ENCODE results near the gene FKBP5.

Gene FKBP5

DNA sequence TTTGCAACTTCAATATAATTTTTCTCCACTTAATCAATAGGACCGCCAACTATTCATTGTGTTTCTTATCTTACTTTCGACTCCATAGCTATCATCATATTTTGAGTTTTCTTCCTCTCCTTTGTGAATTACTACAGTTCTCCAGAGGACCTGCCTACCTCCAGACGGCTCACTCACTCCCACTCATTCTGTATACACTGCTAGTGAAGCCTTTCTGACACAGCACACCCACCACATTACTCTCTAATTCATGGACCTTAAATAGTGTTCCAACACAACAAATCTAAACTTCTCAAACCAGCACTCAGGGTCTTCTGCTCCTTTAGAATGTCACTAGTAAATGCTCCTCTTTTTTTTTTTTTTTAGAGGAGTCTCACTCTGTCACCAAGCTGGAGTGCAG, 23.8 kb downstream of the FKBP5 start:
- Histone ChIP-seq H3K36me3 (ENCODE audit: control insufficient read depth, insufficient read depth, low read length) (no peaks in the 10 kb centered on the region), H3K4me3 (ENCODE audit: insufficient read depth, low read depth, low read length) (no peak overlapping the region), H3K27me3 (ENCODE audit: control insufficient read depth, insufficient read depth, low read length, poor library complexity, severe bottlenecking) (no peaks in the 10 kb centered on the region), H3K4me1 (ENCODE audit: control insufficient read depth, insufficient read depth, low read length) (peaks cover 17% of the 10 kb centered on the region), H3K9me3 (ENCODE audit: control insufficient read depth, low read length) (no peaks in the 10 kb centered on the region), H3K27ac (ENCODE audit: insufficient read depth, low read depth, low read length, poor library complexity, severe bottlenecking) (no peak overlapping the region)
- WGBS, 2 experiments: 88 to 90% methylated on average over 3 of the region's 3 CpGs

DNA sequence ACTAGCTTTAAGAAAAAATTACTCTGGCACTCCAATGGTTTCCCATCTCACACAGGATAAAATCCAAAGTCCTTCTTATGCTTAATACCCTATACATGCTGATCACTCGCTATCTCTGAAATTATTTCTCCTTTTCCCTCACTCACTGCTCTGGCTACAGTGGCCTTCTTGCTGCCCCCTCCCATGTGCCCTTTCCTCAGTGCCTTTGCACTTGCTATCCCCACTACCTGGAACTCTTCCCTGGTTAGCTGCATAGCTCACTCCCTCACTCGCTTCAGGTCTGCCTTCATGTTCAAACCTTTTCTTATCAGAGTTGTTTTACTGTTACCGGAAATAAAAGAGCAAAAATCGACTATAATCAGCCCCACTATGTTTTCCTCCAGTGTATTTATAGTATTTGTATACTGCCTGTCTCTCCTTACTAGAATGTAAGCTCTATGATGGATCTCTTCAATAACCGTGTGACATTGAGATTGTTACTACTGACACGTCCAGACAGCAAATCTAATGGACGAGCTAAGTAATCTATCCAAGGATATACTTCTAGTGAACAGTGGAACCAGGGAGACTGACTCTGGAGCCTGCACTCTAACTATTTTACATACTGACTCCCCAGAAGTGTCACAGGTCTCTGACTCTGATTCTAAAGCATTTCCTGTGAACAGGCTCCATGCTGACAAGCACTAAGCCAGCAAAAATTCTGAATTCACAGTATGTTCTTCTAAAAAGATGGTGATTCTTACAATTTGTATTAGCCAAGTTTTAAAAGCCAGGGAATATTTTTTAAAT, 25.1 kb downstream of the FKBP5 start:
- Histone ChIP-seq H3K4me3 (ENCODE audit: insufficient read depth, low read depth, low read length) (no peak overlapping the region), H3K36me3 (ENCODE audit: control insufficient read depth, insufficient read depth, low read length) (no peaks in the 10 kb centered on the region), H3K9me3 (ENCODE audit: control insufficient read depth, low read length) (no peaks in the 10 kb centered on the region), H3K27me3 (ENCODE audit: control insufficient read depth, insufficient read depth, low read length, poor library complexity, severe bottlenecking) (no peaks in the 10 kb centered on the region), H3K27ac (ENCODE audit: insufficient read depth, low read depth, low read length, poor library complexity, severe bottlenecking) (no peak overlapping the region), H3K4me1 (ENCODE audit: control insufficient read depth, insufficient read depth, low read length) (peaks cover 17% of the 10 kb centered on the region)
- WGBS, 2 experiments: 85 to 87% methylated on average over 6 to 7 of the region's 7 CpGs

DNA sequence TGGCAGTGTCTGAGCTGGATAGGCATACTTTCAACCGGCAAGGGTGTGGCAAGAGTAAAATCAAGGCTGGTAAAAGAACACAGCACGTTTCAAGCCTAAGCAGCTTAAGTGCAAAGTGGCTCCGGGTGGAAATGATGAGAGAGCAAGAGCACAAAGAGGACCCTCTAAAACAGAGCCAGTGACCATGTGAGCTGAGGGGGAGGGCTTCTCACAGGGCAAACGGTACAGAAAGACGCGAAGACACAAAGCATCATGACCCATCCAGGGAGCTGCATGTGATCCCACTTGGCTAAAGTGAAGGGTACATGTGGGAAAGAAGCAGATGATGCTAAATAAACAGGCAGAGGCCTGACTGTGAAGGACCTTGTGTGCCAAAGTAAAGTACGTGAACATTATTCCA, 25.7 kb downstream of the FKBP5 start:
- no peaks in the 10 kb centered on the region for H3K36me3 ChIP-seq (ENCODE audit: control insufficient read depth, insufficient read depth, low read length)
- H3K9me3 ChIP-seq (ENCODE audit: control insufficient read depth, low read length): no peaks in the 10 kb centered on the region
- peak overlapping the region; percentile 65 for H3K27ac ChIP-seq (ENCODE audit: insufficient read depth, low read depth, low read length, poor library complexity, severe bottlenecking)
- no peak overlapping the region for H3K4me3 ChIP-seq (ENCODE audit: insufficient read depth, low read depth, low read length)
- H3K27me3 ChIP-seq (ENCODE audit: control insufficient read depth, insufficient read depth, low read length, poor library complexity, severe bottlenecking): no peaks in the 10 kb centered on the region
- peaks cover 17% of the 10 kb centered on the region for H3K4me1 ChIP-seq (ENCODE audit: control insufficient read depth, insufficient read depth, low read length)
- WGBS, 2 experiments: 34 to 36% methylated on average over 7 of the region's 7 CpGs

DNA sequence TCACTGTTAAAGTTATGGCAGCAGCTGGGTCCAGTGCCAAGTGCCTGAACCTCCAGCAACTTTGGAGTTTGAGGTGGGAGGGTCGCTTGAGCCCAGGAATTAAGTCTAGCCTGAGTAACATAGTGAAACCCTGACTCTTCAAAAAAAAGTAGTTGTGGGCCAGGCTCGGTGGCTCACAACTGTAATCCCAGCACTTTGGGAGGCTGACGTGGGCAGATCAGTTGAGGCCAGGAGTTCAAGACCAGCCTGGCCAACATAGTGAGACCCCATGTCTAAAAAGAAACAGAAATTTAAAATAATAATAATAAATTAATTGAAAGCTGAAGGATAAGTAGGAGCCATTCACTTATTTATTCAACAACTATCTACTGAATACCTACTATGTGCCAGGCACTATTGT, 33.8 kb downstream of the FKBP5 start:
- WGBS, 2 experiments: 94 to 98% methylated on average over 3 of the region's 3 CpGs
- H3K4me1 ChIP-seq (ENCODE audit: control insufficient read depth, insufficient read depth, low read length): no peaks in the 10 kb centered on the region

DNA sequence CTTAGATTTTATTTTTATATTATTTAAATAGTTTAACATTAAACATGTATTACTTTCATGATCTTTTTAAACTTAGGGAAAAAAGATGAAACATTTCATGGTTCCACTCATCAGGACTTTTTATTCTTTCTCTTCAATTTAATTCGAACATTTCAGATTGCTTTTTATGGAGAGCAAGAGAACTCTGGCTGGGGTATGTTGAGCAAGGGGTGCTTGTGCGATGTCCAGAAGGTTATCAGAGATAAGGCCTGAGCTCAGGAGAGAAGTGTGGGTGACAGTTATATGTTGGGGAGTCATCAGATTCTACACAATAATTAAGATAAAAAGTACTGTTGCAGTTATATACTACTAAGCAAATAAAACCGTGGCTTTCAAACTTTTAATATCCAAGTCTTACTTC, 37.5 kb downstream of the FKBP5 start:
- no peak overlapping the region for H3K4me3 ChIP-seq (ENCODE audit: insufficient read depth, low read depth, low read length)
- no peaks in the 10 kb centered on the region for H3K27me3 ChIP-seq (ENCODE audit: control insufficient read depth, insufficient read depth, low read length, poor library complexity, severe bottlenecking)
- no peak overlapping the region for H3K27ac ChIP-seq (ENCODE audit: insufficient read depth, low read depth, low read length, poor library complexity, severe bottlenecking)
- no peaks in the 10 kb centered on the region for H3K36me3 ChIP-seq (ENCODE audit: control insufficient read depth, insufficient read depth, low read length)
- 93 to 100% methylated on average over 3 of the region's 3 CpGs for WGBS, 2 experiments
- H3K4me1 ChIP-seq (ENCODE audit: control insufficient read depth, insufficient read depth, low read length): no peaks in the 10 kb centered on the region
- H3K9me3 ChIP-seq (ENCODE audit: control insufficient read depth, low read length): no peaks in the 10 kb centered on the region

More for the DNA sequence above, 33.8 kb downstream of the FKBP5 start:
- no peak overlapping the region for H3K4me3 ChIP-seq (ENCODE audit: insufficient read depth, low read depth, low read length)
- H3K36me3 ChIP-seq (ENCODE audit: control insufficient read depth, insufficient read depth, low read length): no peaks in the 10 kb centered on the region
- H3K9me3 ChIP-seq (ENCODE audit: control insufficient read depth, low read length): no peaks in the 10 kb centered on the region
- no peaks in the 10 kb centered on the region for H3K27me3 ChIP-seq (ENCODE audit: control insufficient read depth, insufficient read depth, low read length, poor library complexity, severe bottlenecking)
- H3K27ac ChIP-seq (ENCODE audit: insufficient read depth, low read depth, low read length, poor library complexity, severe bottlenecking): no peak overlapping the region

DNA sequence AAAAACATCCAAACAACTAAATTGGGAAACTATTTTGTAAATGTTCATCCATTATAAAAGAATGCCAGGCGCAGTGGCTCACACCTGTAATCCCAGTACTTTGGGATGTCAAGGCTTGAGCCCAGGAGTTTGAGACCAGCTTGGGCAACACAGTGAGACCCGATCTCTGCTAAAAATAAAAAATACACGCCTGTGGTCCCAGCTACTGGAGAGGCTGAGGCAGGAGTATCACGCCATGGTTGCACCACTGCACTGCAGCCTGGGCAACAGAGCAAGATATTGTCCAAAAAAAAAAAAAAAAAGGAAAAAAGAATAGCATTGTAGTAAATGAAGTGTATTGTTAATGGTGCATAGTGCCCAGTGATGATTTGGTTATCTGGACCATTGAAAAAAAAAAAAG, 38.7 kb downstream of the FKBP5 start:
- Histone ChIP-seq H3K4me3 (ENCODE audit: insufficient read depth, low read depth, low read length) (no peak overlapping the region), H3K27ac (ENCODE audit: insufficient read depth, low read depth, low read length, poor library complexity, severe bottlenecking) (no peak overlapping the region), H3K27me3 (ENCODE audit: control insufficient read depth, insufficient read depth, low read length, poor library complexity, severe bottlenecking) (no peaks in the 10 kb centered on the region), H3K4me1 (ENCODE audit: control insufficient read depth, insufficient read depth, low read length) (no peaks in the 10 kb centered on the region), H3K9me3 (ENCODE audit: control insufficient read depth, low read length) (no peaks in the 10 kb centered on the region), H3K36me3 (ENCODE audit: control insufficient read depth, insufficient read depth, low read length) (no peaks in the 10 kb centered on the region)
- 89 to 94% methylated on average over 4 of the region's 4 CpGs for WGBS, 2 experiments

DNA sequence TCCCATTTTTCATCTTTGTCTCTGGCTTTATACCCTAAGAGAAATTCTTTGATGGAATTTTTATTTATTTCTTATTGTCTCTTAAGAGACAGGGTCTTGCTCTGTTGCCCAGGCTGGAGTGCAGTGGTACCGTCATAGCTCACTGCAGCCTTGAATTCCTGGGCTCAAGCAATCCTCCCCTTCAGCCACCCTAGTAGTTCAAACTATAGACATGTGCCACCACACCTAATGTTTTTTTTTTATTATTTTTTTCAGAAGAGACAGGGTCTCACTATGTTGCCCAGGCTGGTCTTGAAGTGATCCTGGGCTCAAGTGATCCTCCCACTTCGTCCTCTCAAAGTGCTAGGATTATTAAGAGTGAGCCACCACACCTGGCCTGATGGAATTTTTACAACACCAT, 40.5 kb downstream of the FKBP5 start:
- Histone ChIP-seq H3K9me3 (ENCODE audit: control insufficient read depth, low read length) (no peaks in the 10 kb centered on the region), H3K27ac (ENCODE audit: insufficient read depth, low read depth, low read length, poor library complexity, severe bottlenecking) (no peak overlapping the region), H3K4me3 (ENCODE audit: insufficient read depth, low read depth, low read length) (no peak overlapping the region), H3K27me3 (ENCODE audit: control insufficient read depth, insufficient read depth, low read length, poor library complexity, severe bottlenecking) (no peaks in the 10 kb centered on the region), H3K36me3 (ENCODE audit: control insufficient read depth, insufficient read depth, low read length) (no peaks in the 10 kb centered on the region), H3K4me1 (ENCODE audit: control insufficient read depth, insufficient read depth, low read length) (no peaks in the 10 kb centered on the region)
- 92 to 95% methylated on average over 2 of the region's 2 CpGs for WGBS, 2 experiments

DNA sequence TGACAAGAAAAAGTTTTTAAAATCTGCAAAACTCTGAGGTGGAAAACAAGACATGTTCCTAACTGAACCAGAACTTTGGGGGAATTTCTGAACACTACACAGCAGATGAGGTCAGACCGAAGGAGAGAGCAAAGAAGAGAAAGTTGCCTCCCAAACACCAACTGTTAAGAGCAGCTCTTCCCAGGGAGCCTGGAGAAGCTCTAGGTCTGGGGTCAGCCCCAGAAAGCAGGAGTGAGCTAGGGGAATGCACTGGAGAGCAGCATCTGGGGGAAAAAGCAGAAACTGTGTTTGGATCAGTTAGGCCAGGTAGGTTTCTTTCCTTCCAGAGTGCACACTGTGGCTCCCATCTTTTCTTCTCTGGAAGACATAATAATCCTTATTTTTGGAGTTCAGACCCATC, 41.3 kb downstream of the FKBP5 start:
- H3K4me3 ChIP-seq (ENCODE audit: insufficient read depth, low read depth, low read length): no peak overlapping the region
- H3K4me1 ChIP-seq (ENCODE audit: control insufficient read depth, insufficient read depth, low read length): no peaks in the 10 kb centered on the region
- 72 to 82% methylated on average over 1 of the region's 1 CpG for WGBS, 2 experiments
- no peaks in the 10 kb centered on the region for H3K36me3 ChIP-seq (ENCODE audit: control insufficient read depth, insufficient read depth, low read length)
- H3K27ac ChIP-seq (ENCODE audit: insufficient read depth, low read depth, low read length, poor library complexity, severe bottlenecking): no peak overlapping the region
- no peaks in the 10 kb centered on the region for H3K27me3 ChIP-seq (ENCODE audit: control insufficient read depth, insufficient read depth, low read length, poor library complexity, severe bottlenecking)
- H3K9me3 ChIP-seq (ENCODE audit: control insufficient read depth, low read length): no peaks in the 10 kb centered on the region

DNA sequence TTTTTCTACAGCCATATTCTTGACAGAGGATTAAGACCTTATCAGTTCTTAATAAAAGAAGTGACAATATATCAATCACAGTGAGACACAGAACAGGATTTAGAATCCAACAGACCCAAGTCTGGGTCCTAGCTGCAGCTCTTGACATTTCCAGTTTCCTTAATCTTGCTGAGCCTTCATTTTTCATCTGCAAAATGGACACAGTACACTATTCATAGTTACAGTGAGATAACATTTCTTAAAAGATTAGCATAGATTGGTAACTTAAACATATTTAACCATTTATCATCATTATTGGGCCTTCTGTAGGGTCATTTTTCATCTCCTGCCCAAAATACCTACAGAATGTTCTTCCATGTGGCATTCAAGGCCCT, 45.6 kb downstream of the FKBP5 start:
- H3K4me3 ChIP-seq (ENCODE audit: insufficient read depth, low read depth, low read length): no peak overlapping the region
- no peaks in the 10 kb centered on the region for H3K4me1 ChIP-seq (ENCODE audit: control insufficient read depth, insufficient read depth, low read length)
- no peaks in the 10 kb centered on the region for H3K27me3 ChIP-seq (ENCODE audit: control insufficient read depth, insufficient read depth, low read length, poor library complexity, severe bottlenecking)
- no peaks in the 10 kb centered on the region for H3K9me3 ChIP-seq (ENCODE audit: control insufficient read depth, low read length)
- no peak overlapping the region for H3K27ac ChIP-seq (ENCODE audit: insufficient read depth, low read depth, low read length, poor library complexity, severe bottlenecking)
- H3K36me3 ChIP-seq (ENCODE audit: control insufficient read depth, insufficient read depth, low read length): peaks cover 9% of the 10 kb centered on the region

DNA sequence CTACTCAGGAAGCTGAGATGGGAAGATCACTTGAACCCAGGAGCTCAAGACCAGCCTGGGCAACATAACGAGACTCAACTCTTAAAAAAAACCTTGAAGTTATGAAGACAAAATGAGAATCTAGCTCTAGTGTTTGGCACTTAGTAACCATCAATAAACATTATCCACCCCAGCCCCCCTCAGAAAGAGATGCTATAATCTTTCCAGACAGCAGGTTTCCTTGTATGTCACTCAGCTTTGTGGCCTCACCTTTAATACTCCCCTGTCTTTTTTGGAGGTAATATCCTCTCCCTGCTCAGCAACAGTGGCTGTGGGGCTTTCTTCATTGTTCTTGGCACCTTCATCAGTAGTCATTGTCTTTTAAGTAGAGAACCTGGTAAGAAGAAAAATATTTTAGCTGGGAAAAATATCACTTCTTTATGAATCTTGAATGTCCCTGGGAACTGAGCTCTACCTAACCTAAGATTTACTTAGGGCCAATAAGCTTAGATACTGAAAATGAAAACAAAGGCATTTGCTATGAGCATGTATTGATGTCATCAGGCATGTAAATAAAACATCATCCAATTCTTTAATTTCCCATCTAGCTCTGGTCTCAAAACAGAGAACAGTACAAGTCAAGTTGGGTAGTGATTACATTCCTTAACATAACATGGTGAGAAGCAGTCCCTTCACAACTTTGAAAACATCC, 46.1 kb downstream of the FKBP5 start:
- 90 to 94% methylated on average over 1 of the region's 1 CpG for WGBS, 2 experiments
- peaks cover 9% of the 10 kb centered on the region for H3K36me3 ChIP-seq (ENCODE audit: control insufficient read depth, insufficient read depth, low read length)

More for the DNA sequence above, 46.1 kb downstream of the FKBP5 start:
- Histone ChIP-seq H3K4me3 (ENCODE audit: insufficient read depth, low read depth, low read length) (no peak overlapping the region), H3K9me3 (ENCODE audit: control insufficient read depth, low read length) (no peaks in the 10 kb centered on the region), H3K27ac (ENCODE audit: insufficient read depth, low read depth, low read length, poor library complexity, severe bottlenecking) (no peak overlapping the region), H3K4me1 (ENCODE audit: control insufficient read depth, insufficient read depth, low read length) (no peaks in the 10 kb centered on the region), H3K27me3 (ENCODE audit: control insufficient read depth, insufficient read depth, low read length, poor library complexity, severe bottlenecking) (no peaks in the 10 kb centered on the region)

Measured in ectodermal cell (in vitro differentiated cells).